Measurements from ENCODE around the gene FOXE1. TPM values are rescaled to one million over a fixed set of nuclear protein-coding genes. Genes with fewer than 3 reads are reported as not detected.

FOXE1 gene
- 12.4 and 16.9 TPM in 2 replicates for total RNA-seq

DNA sequence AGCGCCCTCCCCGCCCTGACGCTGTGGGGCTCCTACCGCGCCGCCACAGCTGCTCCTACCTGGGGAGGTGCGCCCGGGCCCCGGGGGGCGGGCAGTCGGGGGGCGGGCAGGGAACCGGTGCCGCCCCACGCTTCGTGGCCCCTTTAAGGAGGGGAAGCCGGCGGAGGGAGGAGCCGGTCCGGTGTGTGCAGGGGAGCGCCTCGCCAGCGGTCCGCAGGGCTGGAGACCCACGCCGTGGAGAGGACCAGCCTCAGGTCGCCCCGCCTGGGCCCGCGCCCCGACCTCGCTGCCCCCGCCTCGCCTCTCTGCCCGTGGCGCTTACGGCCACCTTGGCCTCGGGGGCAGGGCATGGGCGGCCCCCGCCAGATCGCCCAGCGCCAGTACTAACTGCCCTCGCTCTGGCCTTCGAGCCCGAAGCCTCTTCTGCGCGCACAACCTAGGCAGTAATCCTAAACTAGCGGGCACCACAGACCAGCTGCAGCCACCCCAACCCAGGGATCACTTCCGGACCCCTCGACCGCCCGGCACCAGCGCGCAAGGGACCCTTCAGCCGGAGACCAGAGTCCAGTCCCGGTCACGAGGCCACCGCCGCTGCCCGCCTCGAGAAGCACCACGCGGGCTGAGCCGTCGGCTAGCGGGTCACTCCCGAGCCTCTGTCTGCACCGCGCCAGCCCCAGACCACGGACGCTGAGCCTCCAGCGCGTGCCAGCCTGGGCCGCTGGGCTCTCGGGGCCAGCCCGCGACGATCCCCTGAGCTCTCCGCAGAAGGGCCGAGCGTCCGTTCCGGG is at the start of gene FOXE1:
Gene FOXE1 (plus strand): TSS at position 171 of the 788 bp plus-strand sequence. CDS start 689 bp downstream, outside the sequence.

Other genes starting within 250 kb of the FOXE1 start
- gene TSTD2, start 219.9 kb upstream of the FOXE1 start, total RNA-seq, result 5.8 and 9.3 TPM in 2 replicates
- 27.1 and 29.8 TPM in 2 replicates for gene NCBP1, start 219.4 kb upstream of the FOXE1 start, total RNA-seq
- gene XPA, start 155.9 kb upstream of the FOXE1 start, total RNA-seq, result 2.8 and 4.5 TPM in 2 replicates
- gene TRMO, start 69.3 kb downstream of the FOXE1 start, total RNA-seq, result 5.6 and 9.9 TPM in 2 replicates
- gene HEMGN, start 84.9 kb downstream of the FOXE1 start, total RNA-seq, result not detected in 2 replicates
- gene ANP32B, start 130.1 kb downstream of the FOXE1 start, total RNA-seq, result 26.6 and 32.1 TPM in 2 replicates
- gene NANS, start 203.5 kb downstream of the FOXE1 start, total RNA-seq, result 101 and 126 TPM in 2 replicates